K562 (cell line): ENCODE results near the gene PLEK2. TPM values are rescaled to one million over a fixed set of nuclear protein-coding genes. Genes with fewer than 3 reads are reported as not detected.

Experiments
- ARNT ChIP-seq, 2 experiments: fragments of 450-650 bp; IDR thresholded peaks; 2 replicates each; pipeline ENCODE4 v1.6.1; 2016; ENCODE audit warnings: mild to moderate bottlenecking in 1 of 2
- BDP1 ChIP-seq: IDR thresholded peaks from 3 replicates; pipeline ENCODE4 v1.6.1; 2011; ENCODE audit not compliant: insufficient read length, insufficient read depth
- CCNT2 ChIP-seq: IDR thresholded peaks from 2 replicates; pipeline ENCODE4 v1.6.1; 2011; ENCODE audit warnings: borderline replicate concordance, low read depth, mild to moderate bottlenecking, moderate library complexity, mixed read lengths, low read length; ENCODE audit not compliant: insufficient read length; ENCODE audit errors: extremely low read depth
- CEBPB ChIP-seq: fragments of 450-650 bp; IDR thresholded peaks from 2 replicates; pipeline ENCODE4 v1.6.1; 2016; ENCODE audit warnings: missing genetic modification characterization, missing compliant biosample characterization
- CEBPG ChIP-seq, 3 experiments: fragments of 200-800 bp in 1 of 3; sonication (Bioruptor generic) in 1 of 3; sonication (generic) in 1 of 3; formaldehyde crosslinking in 1 of 3; IDR thresholded peaks in 2 of 3; conservative IDR thresholded peaks in 1 of 3; 2 replicates each; pipeline versions ENCODE4 v1.6.1 to v1.8.0; 2016 to 2022; ENCODE audit warnings: missing compliant biosample characterization in 2 of 3, missing genetic modification characterization in 2 of 3, mild to moderate bottlenecking in 1 of 3, missing genetic modification reagents in 1 of 3
- CREBBP ChIP-seq: IDR thresholded peaks from one replicate; pipeline ENCODE4 v1.6.1; 2012; ENCODE audit warnings: low read depth, mild to moderate bottlenecking, control low read depth, inconsistent platforms, low read length
- DPF2 ChIP-seq: fragments of 450-650 bp; IDR thresholded peaks from 2 replicates; pipeline ENCODE4 v1.6.1; 2016
- EP300 ChIP-seq: IDR thresholded peaks from 2 replicates; pipeline ENCODE4 v1.6.1; 2012; ENCODE audit warnings: low read length, improper control_type of control experiment
- GABPB2 ChIP-seq: fragments of 250-450 bp; sonication (Bioruptor Pico); conservative IDR thresholded peaks from 2 replicates; pipeline ENCODE4 v1.5.1; 2021; ENCODE audit warnings: mild to moderate bottlenecking
- KAT7 ChIP-seq: sonication (generic); formaldehyde crosslinking; IDR thresholded peaks from 2 replicates; pipeline ENCODE4 v1.8.0; 2022; ENCODE audit warnings: missing genetic modification reagents, mild to moderate bottlenecking, borderline replicate concordance
- MCM7 ChIP-seq, 2 experiments: fragments of 450-650 bp; IDR thresholded peaks; 2 replicates each; pipeline ENCODE4 v1.6.1; 2016 to 2018
- MECOM ChIP-seq: fragments of 250-450 bp; sonication (Bioruptor Pico); IDR thresholded peaks from 2 replicates; pipeline ENCODE4 v1.8.0; 2022; ENCODE audit warnings: inconsistent platforms
- POLR2B ChIP-seq: fragments of 450-650 bp; IDR thresholded peaks from 2 replicates; pipeline ENCODE4 v1.6.1; 2018; ENCODE audit warnings: low read depth; ENCODE audit not compliant: partially characterized antibody
- SAFB2 ChIP-seq: fragments of 200-400 bp; formaldehyde crosslinking; IDR thresholded peaks from 2 replicates; pipeline ENCODE4 v1.6.1; 2018; ENCODE audit warnings: borderline replicate concordance, low read length, low read depth, moderate library complexity; ENCODE audit not compliant: severe bottlenecking
- SREBF2 ChIP-seq: sonication (generic); formaldehyde crosslinking; IDR thresholded peaks from 2 replicates; pipeline ENCODE4 v1.4.0; 2020; ENCODE audit warnings: mild to moderate bottlenecking, missing genetic modification reagents
- TBL1XR1 ChIP-seq, 2 experiments: IDR thresholded peaks; 2 replicates each; pipeline ENCODE4 v1.6.1; 2012; ENCODE audit warnings: improper control_type of control experiment in 2 of 2, low read length in 2 of 2, mild to moderate bottlenecking in 1 of 2
- TCF3 ChIP-seq: sonication (generic); formaldehyde crosslinking; IDR thresholded peaks from 2 replicates; pipeline ENCODE4 v1.4.0; 2020; ENCODE audit warnings: mild to moderate bottlenecking, missing genetic modification reagents
- TEAD4 ChIP-seq, 2 experiments: sonication (generic) in 1 of 2; formaldehyde crosslinking in 1 of 2; IDR thresholded peaks; 2 replicates each; pipeline versions ENCODE4 v1.6.1 to v1.8.0; 2012 to 2022; ENCODE audit warnings: borderline replicate concordance in 1 of 2, inconsistent platforms in 1 of 2, low read length in 1 of 2, mild to moderate bottlenecking in 1 of 2, missing genetic modification reagents in 1 of 2
- ZNF57 ChIP-seq: fragments of 450-650 bp; formaldehyde crosslinking; IDR thresholded peaks from 2 replicates; pipeline ENCODE4 v1.4.0; 2020; ENCODE audit warnings: mild to moderate bottlenecking, moderate library complexity
- ZNF778 ChIP-seq: fragments of 450-650 bp; formaldehyde crosslinking; IDR thresholded peaks from 2 replicates; pipeline ENCODE4 v1.4.0; 2020; ENCODE audit warnings: mild to moderate bottlenecking, moderate library complexity
- ZSCAN29 ChIP-seq: fragments of 450-650 bp; IDR thresholded peaks from 2 replicates; pipeline ENCODE4 v1.6.1; 2017
- polyA plus RNA-seq, 8 experiments: library from polyadenylated mRNA; depleted of rRNA in 4 of 8; stranded (reverse) in 5 of 8; unstranded in 3 of 8; fragments of >200 nt; fragmentation: Nextera tagmentation in 2 of 8; fragmentation: Illumina TruSeq in 1 of 8; extraction: Ambion mirVana in 2 of 8; extraction: Trizol in 1 of 8; gene quantifications; 2 replicates each; pipeline versions ENCODE4 v1.2.1 to v1.2.3, GENCODE V29; 2011 to 2014; ENCODE audit warnings: inconsistent platforms in 1 of 8, missing spikeins in 1 of 8
- total RNA-seq, 7 experiments: library from RNA; depleted of rRNA in 6 of 7; stranded (reverse); fragments of >200 nt in 6 of 7; fragmentation: Illumina TruSeq in 2 of 7; extraction: Trizol in 2 of 7; gene quantifications; 2 replicates each; pipeline versions ENCODE4 v1.2.1 to v1.2.3, GENCODE V29; 2011 to 2021; ENCODE audit warnings: low replicate concordance in 1 of 7
- TF ChIP-seq, protein P1 (sequence below): IDR thresholded peaks from 2 replicates; pipeline ENCODE4 v1.6.1; 2014; ENCODE audit warnings: antibody characterized with exemption
- TF ChIP-seq, protein P2 (sequence below): sonication (generic); formaldehyde crosslinking; IDR thresholded peaks from 2 replicates; pipeline ENCODE4 v1.4.0; 2020; ENCODE audit warnings: mild to moderate bottlenecking, missing genetic modification reagents
- TF ChIP-seq, protein P3 (sequence below): fragments of 450-650 bp; conservative IDR thresholded peaks from 2 replicates; pipeline ENCODE4 v1.6.1; 2016; ENCODE audit warnings: missing genetic modification characterization, low read depth, mild to moderate bottlenecking, control low read depth, missing compliant biosample characterization
- TF ChIP-seq, protein P4 (sequence below): sonication (generic); IDR thresholded peaks from 2 replicates; pipeline ENCODE4 v1.6.1; 2016

The PLEK2 gene
- total and polyA plus RNA-seq, 9 of the 15 experiments (the other 6 are each of a cell fraction or from before 2014, with no cell fraction given): not detected

DNA sequence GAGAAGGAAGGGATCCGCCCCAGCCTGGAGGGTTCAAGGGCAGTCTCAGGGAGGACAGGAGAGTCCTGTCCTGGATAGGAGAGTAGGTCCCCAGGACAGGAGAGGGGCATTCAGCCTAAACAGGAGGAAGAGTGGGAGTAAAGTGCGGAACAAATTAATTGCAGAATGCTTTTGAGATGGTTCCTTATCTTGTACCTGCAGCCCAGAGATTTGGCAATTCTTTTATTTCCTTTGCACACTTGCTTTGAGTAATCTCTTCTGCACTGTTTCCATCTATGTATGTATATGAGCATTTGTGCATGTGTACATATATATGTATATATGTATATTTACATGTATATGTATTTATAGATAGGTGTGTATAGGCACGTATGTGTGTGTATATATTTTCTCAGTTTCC is 22.7 kb downstream of the PLEK2 start (continued):
- no peak for TF ChIP-seq CCNT2
- no peak for TF ChIP-seq ZNF57 (CRISPR knock-in tag)
- TF ChIP-seq, protein P1, sequence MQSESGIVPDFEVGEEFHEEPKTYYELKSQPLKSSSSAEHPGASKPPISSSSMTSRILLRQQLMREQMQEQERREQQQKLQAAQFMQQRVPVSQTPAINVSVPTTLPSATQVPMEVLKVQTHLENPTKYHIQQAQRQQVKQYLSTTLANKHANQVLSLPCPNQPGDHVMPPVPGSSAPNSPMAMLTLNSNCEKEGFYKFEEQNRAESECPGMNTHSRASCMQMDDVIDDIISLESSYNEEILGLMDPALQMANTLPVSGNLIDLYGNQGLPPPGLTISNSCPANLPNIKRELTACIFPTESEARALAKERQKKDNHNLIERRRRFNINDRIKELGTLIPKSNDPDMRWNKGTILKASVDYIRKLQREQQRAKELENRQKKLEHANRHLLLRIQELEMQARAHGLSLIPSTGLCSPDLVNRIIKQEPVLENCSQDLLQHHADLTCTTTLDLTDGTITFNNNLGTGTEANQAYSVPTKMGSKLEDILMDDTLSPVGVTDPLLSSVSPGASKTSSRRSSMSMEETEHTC: no peak
- TF ChIP-seq ARNT (IDR thresholded peaks at IDR 0.05): no peak
- TF ChIP-seq TBL1XR1 (IDR thresholded peaks at IDR 0.05; ENCODE audit: low read length in 2 of 2): no peak
- 0 out of 2 replicates have a peak, but pooled peaks have one; percentile 21 for TF ChIP-seq DPF2
- TF ChIP-seq CEBPG (CRISPR knock-in tag; IDR thresholded peaks at IDR 0.05): no peak
- TF ChIP-seq CEBPG (tag; conservative IDR thresholded peaks at IDR 0.05 in 1 of 2, IDR thresholded peaks at IDR 0.05 in 1 of 2): no peak
- TF ChIP-seq KAT7: no peak
- no peak for TF ChIP-seq SREBF2
- no peak for TF ChIP-seq CREBBP
- TF ChIP-seq TCF3: peak; percentile 51
- TF ChIP-seq, protein P2, sequence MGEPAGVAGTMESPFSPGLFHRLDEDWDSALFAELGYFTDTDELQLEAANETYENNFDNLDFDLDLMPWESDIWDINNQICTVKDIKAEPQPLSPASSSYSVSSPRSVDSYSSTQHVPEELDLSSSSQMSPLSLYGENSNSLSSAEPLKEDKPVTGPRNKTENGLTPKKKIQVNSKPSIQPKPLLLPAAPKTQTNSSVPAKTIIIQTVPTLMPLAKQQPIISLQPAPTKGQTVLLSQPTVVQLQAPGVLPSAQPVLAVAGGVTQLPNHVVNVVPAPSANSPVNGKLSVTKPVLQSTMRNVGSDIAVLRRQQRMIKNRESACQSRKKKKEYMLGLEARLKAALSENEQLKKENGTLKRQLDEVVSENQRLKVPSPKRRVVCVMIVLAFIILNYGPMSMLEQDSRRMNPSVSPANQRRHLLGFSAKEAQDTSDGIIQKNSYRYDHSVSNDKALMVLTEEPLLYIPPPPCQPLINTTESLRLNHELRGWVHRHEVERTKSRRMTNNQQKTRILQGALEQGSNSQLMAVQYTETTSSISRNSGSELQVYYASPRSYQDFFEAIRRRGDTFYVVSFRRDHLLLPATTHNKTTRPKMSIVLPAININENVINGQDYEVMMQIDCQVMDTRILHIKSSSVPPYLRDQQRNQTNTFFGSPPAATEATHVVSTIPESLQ (CRISPR knock-in tag): no peak
- TF ChIP-seq, protein P3, sequence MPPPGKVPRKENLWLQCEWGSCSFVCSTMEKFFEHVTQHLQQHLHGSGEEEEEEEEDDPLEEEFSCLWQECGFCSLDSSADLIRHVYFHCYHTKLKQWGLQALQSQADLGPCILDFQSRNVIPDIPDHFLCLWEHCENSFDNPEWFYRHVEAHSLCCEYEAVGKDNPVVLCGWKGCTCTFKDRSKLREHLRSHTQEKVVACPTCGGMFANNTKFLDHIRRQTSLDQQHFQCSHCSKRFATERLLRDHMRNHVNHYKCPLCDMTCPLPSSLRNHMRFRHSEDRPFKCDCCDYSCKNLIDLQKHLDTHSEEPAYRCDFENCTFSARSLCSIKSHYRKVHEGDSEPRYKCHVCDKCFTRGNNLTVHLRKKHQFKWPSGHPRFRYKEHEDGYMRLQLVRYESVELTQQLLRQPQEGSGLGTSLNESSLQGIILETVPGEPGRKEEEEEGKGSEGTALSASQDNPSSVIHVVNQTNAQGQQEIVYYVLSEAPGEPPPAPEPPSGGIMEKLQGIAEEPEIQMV (tag): no peak
- no peak for TF ChIP-seq BDP1
- no peak for TF ChIP-seq MECOM
- no peak for TF ChIP-seq SAFB2
- no peak for TF ChIP-seq POLR2B
- TF ChIP-seq CEBPB (tag): 0 out of 2 replicates have a peak, but pooled peaks have one; percentile 31
- TF ChIP-seq ZNF778: no peak
- TF ChIP-seq, protein P4, sequence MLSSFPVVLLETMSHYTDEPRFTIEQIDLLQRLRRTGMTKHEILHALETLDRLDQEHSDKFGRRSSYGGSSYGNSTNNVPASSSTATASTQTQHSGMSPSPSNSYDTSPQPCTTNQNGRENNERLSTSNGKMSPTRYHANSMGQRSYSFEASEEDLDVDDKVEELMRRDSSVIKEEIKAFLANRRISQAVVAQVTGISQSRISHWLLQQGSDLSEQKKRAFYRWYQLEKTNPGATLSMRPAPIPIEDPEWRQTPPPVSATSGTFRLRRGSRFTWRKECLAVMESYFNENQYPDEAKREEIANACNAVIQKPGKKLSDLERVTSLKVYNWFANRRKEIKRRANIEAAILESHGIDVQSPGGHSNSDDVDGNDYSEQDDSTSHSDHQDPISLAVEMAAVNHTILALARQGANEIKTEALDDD: no peak
- TF ChIP-seq GABPB2 (CRISPR knock-in tag): no peak
- TF ChIP-seq TEAD4 (IDR thresholded peaks at IDR 0.05; ENCODE audit: low read length): peak; percentile 60
- no peak for TF ChIP-seq TEAD4 (CRISPR knock-in tag; IDR thresholded peaks at IDR 0.05; ENCODE audit: borderline replicate concordance)
- 0 out of 2 replicates have a peak, but pooled peaks have one; percentile 11 for TF ChIP-seq EP300
- TF ChIP-seq MCM7 (IDR thresholded peaks at IDR 0.05): no peak
- TF ChIP-seq ZSCAN29: no peak
